GM12873 (cell line): Measurements from ENCODE around the gene OPN1MW3.
"Not testable (repeated sequence)": the region's sequence is repeated elsewhere in the genome, so short reads cannot be mapped to it uniquely, and the experiment has no call there.

ENCODE experiments used
- TF ChIP-seq, protein P1 (sequence below): IDR thresholded peaks from 2 replicates; pipeline ENCODE4 v1.5.1; 2012; ENCODE audit warnings: low read depth, mild to moderate bottlenecking, moderate library complexity, low read length, control low read depth; ENCODE audit not compliant: insufficient read depth; ENCODE audit errors: missing control alignments

OPN1MW3 gene

GRCh38 chrX:154257282-154257681 lies at the start of gene OPN1MW3:
TSS of gene OPN1MW3 (plus strand) at chrX:154257582. CDS start at chrX:154257620, 38 bp downstream.
- TF ChIP-seq, protein P1, sequence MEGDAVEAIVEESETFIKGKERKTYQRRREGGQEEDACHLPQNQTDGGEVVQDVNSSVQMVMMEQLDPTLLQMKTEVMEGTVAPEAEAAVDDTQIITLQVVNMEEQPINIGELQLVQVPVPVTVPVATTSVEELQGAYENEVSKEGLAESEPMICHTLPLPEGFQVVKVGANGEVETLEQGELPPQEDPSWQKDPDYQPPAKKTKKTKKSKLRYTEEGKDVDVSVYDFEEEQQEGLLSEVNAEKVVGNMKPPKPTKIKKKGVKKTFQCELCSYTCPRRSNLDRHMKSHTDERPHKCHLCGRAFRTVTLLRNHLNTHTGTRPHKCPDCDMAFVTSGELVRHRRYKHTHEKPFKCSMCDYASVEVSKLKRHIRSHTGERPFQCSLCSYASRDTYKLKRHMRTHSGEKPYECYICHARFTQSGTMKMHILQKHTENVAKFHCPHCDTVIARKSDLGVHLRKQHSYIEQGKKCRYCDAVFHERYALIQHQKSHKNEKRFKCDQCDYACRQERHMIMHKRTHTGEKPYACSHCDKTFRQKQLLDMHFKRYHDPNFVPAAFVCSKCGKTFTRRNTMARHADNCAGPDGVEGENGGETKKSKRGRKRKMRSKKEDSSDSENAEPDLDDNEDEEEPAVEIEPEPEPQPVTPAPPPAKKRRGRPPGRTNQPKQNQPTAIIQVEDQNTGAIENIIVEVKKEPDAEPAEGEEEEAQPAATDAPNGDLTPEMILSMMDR, result not testable (repeated sequence)

GRCh38 chrX:154219456-154219855 lies 37.9 kb upstream of the OPN1MW3 start, which contains the start of gene OPN1MW2:
TSS of gene OPN1MW2 (plus strand) at chrX:154219756. CDS start at chrX:154219816, 60 bp downstream.
- TF ChIP-seq, protein P1, result not testable (repeated sequence)

DNA sequence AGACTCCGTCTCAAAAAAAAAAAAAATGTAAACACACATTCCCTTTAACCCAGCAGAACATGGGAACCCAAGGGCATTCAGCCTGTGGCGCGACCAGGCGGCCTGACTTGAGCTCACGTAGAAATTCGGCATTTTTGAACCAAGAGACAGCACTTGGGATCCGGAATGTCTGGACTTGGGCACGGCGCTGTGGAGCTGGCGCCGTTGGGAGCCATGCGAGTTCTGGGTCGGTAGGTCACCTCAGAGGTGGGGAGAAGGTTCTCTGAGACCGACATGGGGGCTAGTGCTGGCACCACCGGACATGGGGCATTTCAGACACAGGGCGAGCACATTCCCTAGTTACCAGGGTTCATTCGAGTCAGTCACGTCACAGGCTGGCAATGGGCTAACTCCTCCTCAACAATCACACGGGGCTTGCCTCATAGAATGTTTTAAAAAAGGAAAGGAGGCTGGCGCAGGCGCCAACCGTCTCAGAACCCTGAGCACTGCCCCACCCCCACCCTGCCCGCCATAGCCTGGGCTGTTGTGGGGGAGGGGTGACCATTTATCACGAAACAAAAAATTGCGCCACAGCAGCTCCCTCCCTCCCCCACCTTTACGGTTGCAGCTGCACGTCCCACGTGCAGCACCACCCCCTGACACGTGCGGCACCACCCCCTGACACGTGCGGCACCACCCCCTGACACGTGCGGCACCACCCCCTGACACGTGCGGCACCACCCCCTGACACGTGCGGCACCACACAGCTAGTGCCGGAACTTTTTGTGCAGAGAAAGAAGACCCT lies 37.6 kb downstream of the OPN1MW3 start, which contains the start of gene TEX28:
Gene TEX28, minus strand, starts transcription at position 334 of the 784 bp plus-strand sequence. CDS start 3,007 bp downstream, outside the sequence.
- TF ChIP-seq, protein P1, result no peak

- TF ChIP-seq, protein P1, result no peak
Observed at GRCh38 chrX:154295664-154296310, 38.4 kb downstream of the OPN1MW3 start, which contains the start of gene TKTL1. TSS of gene TKTL1 (plus strand) at chrX:154295795. CDS start at chrX:154295860, 65 bp downstream.

DNA sequence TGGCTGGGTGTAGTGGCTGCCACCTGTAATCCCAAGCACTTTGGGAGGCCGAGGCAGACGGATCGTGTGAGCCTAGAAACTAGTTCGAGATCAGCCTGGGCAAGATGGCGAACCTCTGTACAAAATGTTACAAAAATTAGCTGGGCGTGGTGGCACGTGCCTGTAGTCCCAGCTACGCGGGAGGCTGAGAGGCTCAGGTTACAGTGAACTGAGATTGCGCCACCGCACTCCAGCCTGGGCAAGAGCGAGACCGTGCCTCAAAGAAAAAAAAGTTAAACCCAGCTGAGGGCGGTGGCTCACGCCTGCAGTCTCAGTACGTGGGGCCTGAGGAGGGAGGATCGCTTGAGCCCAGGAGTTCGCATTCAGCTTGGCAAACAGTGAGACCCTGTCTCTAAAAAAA lies 39.3 kb downstream of the OPN1MW3 start:
- TF ChIP-seq, protein P1, result no peak

GRCh38 chrX:154298312-154298711 lies 40.9 kb downstream of the OPN1MW3 start:
- TF ChIP-seq, protein P1, result no peak

- TF ChIP-seq, protein P1, result no peak
Observed at GRCh38 chrX:154300816-154301215, 43.4 kb downstream of the OPN1MW3 start.
